Nephron progenitor cell (in vitro differentiated cells): Measurements from ENCODE around the gene TTR.

Experiments
- DNase-seq: peaks from one replicate; pipeline ENCODE4 v3.0.0; 2021
- H3K27ac Mint-ChIP-seq: 2 replicates; pipeline ENCODE4 v1.8.0; 2021; ENCODE audit warnings: mild to moderate bottlenecking, moderate library complexity, mixed read lengths
- H3K27me3 Mint-ChIP-seq: 2 replicates; pipeline ENCODE4 v1.8.0; 2021; ENCODE audit warnings: mild to moderate bottlenecking, low read depth, mixed read lengths; ENCODE audit not compliant: poor library complexity
- H3K36me3 Mint-ChIP-seq: 2 replicates; pipeline ENCODE4 v1.8.0; 2021; ENCODE audit warnings: low read depth, mixed read lengths
- H3K4me1 Mint-ChIP-seq: 2 replicates; pipeline ENCODE4 v1.8.0; 2021; ENCODE audit warnings: mixed read lengths
- H3K4me3 Mint-ChIP-seq: 2 replicates; pipeline ENCODE4 v1.8.0; 2021; ENCODE audit warnings: mild to moderate bottlenecking, moderate library complexity, mixed read lengths
- H3K9me3 Mint-ChIP-seq: 2 replicates; pipeline ENCODE4 v1.8.0; 2021; ENCODE audit warnings: mild to moderate bottlenecking, moderate library complexity, mixed read lengths
- TF ChIP-seq, protein P1 (sequence below): fragments of 200-600 bp; sonication (generic); IDR thresholded peaks from 2 replicates; pipeline ENCODE4 v1.5.0; 2021; ENCODE audit warnings: antibody characterized with exemption

TTR gene

DNA sequence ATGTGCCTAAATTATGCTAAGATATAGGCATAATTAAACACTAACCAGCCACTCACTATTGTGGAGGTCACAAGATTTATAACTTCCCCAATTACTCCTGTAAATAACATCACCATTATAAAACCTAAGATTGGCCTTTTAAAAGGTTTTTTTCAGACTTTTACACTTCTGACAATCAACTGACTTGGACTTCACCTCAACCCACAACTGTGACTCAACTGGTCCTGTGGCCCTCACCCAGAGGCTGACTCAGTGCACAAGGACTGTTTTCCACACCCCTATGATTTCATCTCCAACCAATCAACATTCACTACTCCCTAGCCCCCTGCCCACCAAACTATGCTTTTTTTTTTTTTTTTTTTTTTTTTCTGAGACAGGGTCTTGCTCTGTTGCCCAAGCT, 11.6 kb downstream of the TTR start:
- Mint-ChIP-seq H3K9me3 (no peaks in the 10 kb centered on the region), H3K36me3 (no peaks in the 10 kb centered on the region), H3K27ac (no peak overlapping the region), H3K27me3 (peaks cover 16% of the 10 kb centered on the region), H3K4me3 (no peak overlapping the region), H3K4me1 (peaks cover 6% of the 10 kb centered on the region)
- no peak for DNase-seq
- TF ChIP-seq, protein P1, sequence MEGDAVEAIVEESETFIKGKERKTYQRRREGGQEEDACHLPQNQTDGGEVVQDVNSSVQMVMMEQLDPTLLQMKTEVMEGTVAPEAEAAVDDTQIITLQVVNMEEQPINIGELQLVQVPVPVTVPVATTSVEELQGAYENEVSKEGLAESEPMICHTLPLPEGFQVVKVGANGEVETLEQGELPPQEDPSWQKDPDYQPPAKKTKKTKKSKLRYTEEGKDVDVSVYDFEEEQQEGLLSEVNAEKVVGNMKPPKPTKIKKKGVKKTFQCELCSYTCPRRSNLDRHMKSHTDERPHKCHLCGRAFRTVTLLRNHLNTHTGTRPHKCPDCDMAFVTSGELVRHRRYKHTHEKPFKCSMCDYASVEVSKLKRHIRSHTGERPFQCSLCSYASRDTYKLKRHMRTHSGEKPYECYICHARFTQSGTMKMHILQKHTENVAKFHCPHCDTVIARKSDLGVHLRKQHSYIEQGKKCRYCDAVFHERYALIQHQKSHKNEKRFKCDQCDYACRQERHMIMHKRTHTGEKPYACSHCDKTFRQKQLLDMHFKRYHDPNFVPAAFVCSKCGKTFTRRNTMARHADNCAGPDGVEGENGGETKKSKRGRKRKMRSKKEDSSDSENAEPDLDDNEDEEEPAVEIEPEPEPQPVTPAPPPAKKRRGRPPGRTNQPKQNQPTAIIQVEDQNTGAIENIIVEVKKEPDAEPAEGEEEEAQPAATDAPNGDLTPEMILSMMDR, result no peak

DNA sequence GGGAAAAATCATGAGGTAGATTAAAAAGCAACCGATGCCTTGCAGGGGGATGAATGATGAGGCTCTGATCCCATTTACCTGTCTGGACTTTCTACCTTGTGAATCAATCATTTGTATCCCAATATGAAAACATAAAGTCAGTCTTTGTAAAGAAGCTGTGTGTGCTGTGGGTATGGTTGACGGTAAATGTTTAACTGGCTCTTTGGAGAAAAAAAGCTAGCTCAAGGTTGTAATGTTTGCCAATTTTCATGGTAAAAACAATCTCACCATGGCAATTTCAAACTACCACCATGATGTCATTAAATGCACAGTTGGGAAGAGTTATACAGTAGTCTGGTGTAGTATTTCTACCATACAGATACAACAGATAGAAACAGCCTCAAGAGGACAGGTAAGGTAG, 14.6 kb downstream of the TTR start:
- Mint-ChIP-seq H3K4me3 (no peak overlapping the region), H3K4me1 (peaks cover 32% of the 10 kb centered on the region), H3K36me3 (no peaks in the 10 kb centered on the region), H3K27ac (no peak overlapping the region), H3K27me3 (peaks cover 16% of the 10 kb centered on the region), H3K9me3 (no peaks in the 10 kb centered on the region)
- DNase-seq, result no peak
- TF ChIP-seq, protein P1, result no peak

DNA sequence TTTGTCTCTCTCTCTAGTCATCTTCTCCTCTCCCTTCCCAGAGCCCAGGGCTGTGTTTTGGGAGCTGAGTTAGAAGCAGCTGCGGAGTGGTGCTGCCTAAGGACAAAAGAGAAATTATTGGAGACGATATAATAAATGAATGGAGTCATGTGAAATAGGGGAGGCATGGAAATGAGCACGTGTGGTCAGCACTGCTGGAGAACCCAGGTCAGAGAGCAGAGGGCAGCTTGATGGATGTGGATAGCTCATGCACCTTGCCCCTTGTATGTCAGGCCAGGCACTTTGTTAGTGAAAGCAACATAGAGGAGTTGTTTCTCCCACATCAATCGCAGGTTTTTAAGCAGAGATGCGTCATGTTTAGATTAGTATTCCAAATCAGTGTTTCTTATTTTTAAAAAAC, 15.7 kb downstream of the TTR start:
- peaks cover 16% of the 10 kb centered on the region for H3K27me3 Mint-ChIP-seq
- no peaks in the 10 kb centered on the region for H3K9me3 Mint-ChIP-seq
- H3K27ac Mint-ChIP-seq, result no peak overlapping the region
- H3K36me3 Mint-ChIP-seq, result no peaks in the 10 kb centered on the region
- peaks cover 44% of the 10 kb centered on the region for H3K4me1 Mint-ChIP-seq
- no peak for DNase-seq
- TF ChIP-seq, protein P1, result no peak
- H3K4me3 Mint-ChIP-seq, result no peak overlapping the region

DNA sequence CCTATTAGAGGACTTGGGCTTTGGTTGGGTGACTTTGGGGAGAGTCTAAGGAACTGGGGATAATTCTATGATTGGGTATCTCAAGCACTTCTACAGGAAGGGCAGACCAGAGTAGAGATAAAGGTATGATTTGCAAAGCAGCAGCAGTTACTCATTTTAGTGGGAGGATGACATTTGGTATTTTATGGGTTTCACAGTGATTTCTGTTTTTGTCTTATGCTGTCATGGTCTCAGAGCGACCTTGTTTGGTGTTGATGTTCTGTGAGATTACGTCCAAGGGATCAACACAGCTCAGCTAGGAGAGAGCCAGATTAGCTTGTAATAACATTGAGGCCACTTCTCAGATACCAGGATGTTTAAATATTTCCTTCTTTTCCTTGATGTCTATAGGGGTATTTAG, 18.2 kb downstream of the TTR start:
- no peak for DNase-seq
- H3K27me3 Mint-ChIP-seq, result peaks cover 11% of the 10 kb centered on the region
- TF ChIP-seq, protein P1, result no peak
- no peak overlapping the region for H3K4me3 Mint-ChIP-seq
- H3K36me3 Mint-ChIP-seq, result no peaks in the 10 kb centered on the region
- H3K27ac Mint-ChIP-seq, result peak overlapping the region; percentile 70
- no peaks in the 10 kb centered on the region for H3K9me3 Mint-ChIP-seq
- H3K4me1 Mint-ChIP-seq, result peaks cover 60% of the 10 kb centered on the region

DNA sequence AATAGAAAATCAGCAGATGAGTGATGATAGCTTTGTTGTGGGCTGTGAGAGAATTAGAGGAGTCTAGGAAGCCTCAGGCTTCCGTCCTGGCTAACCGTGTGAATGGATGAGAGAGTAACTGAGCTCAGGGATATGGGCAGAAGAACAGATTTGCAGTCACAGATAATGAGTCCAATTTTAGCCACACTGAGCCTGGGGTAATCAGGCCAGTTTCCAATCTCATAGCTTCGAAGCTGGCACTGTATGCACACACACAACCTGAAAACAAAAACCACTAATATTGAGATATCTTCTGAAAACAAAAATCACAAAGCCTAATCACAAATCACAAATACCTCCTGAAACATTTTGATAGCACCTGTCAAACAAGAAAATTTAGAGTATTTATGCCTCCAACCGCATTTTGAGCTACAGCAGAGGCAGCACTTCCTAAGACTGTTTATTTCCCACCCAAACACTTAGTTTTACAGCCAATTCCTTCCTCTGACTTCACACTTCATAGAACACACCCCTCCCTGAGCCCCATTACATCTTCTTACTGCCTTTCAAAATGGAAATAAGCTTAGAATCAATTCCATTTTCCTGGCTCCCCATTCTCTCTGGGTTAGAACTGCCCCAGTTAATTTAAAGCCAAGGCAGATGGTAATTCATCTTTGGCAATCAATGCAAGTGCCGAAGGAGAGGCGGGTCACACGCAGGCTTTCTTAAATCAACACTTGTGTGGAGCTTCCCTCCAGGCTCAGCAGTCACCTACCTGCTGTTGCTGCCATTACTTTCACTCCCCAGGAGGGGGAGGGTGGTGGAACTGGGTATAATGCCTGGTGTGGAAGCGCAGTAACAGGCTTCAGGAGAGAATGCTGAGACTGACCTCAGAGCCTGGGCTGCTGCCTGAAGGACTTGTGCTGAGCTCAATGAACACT, 18.9 kb downstream of the TTR start:
- Mint-ChIP-seq H3K4me3 (peak overlapping the region; percentile 10), H3K27me3 (peaks cover 5% of the 10 kb centered on the region), H3K4me1 (peaks cover 64% of the 10 kb centered on the region), H3K9me3 (no peaks in the 10 kb centered on the region), H3K36me3 (no peaks in the 10 kb centered on the region), H3K27ac (peak overlapping the region; percentile 60)
- TF ChIP-seq, protein P1, result peak; percentile 52
- DNase-seq, result peak; percentile 39

DNA sequence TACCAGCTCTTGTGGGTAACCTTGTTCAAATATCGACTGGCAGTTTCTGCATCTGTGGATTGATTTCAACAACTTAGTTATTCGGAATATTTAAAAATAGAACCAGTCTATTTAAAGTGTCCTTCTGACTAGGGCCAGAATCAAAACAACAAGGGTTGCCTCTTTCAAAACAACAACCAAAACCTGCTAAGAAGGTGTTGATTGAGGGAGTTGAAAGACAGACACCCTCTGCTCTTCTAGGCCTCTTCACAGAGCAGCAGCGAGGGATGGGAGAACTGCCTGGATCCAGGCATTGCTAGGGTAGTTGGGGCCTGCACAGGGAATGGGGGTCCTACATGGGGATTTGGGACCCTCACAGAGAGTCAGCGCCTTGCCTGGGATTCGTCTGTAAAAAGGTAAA, 19.8 kb downstream of the TTR start:
- Mint-ChIP-seq H3K36me3 (no peaks in the 10 kb centered on the region), H3K27ac (no peak overlapping the region), H3K27me3 (no peaks in the 10 kb centered on the region), H3K4me3 (no peak overlapping the region), H3K9me3 (no peaks in the 10 kb centered on the region), H3K4me1 (peaks cover 64% of the 10 kb centered on the region)
- TF ChIP-seq, protein P1, result no peak
- no peak for DNase-seq
